DMS53 (cell line): ENCODE results near the gene HSD17B2.
"Not testable (repeated sequence)": the region's sequence is repeated elsewhere in the genome, so short reads cannot be mapped to it uniquely, and the experiment has no call there.

Experiments used
- DNase-seq: peaks from one replicate; lab custom pipeline; 2025; lab: John Stamatoyannopoulos, UW

HSD17B2 gene

GRCh38 chr16:82082097-82082496 is 47.0 kb downstream of the HSD17B2 start:
- no peak for DNase-seq

- peak; percentile 68 for DNase-seq
Observed at GRCh38 chr16:82082543-82083244, 47.6 kb downstream of the HSD17B2 start.

GRCh38 chr16:82083710-82084353 is 48.8 kb downstream of the HSD17B2 start:
- no peak for DNase-seq

GRCh38 chr16:82085011-82085779 is 50.1 kb downstream of the HSD17B2 start:
- DNase-seq = no peak

- no peak for DNase-seq
Observed at GRCh38 chr16:82088483-82088882, 53.4 kb downstream of the HSD17B2 start.

GRCh38 chr16:82091241-82091640 is 56.2 kb downstream of the HSD17B2 start:
- DNase-seq = no peak

- DNase-seq = no peak
Observed at GRCh38 chr16:82092711-82093110, 57.7 kb downstream of the HSD17B2 start.

GRCh38 chr16:82093666-82094300 is 58.7 kb downstream of the HSD17B2 start:
- DNase-seq = no peak

GRCh38 chr16:82094942-82095540 is 60.0 kb downstream of the HSD17B2 start:
- no peak for DNase-seq

GRCh38 chr16:82096641-82097040 is 61.6 kb downstream of the HSD17B2 start:
- no peak for DNase-seq

- DNase-seq = no peak
Observed at GRCh38 chr16:82105107-82105506, 70.1 kb downstream of the HSD17B2 start.

- DNase-seq = no peak
Observed at GRCh38 chr16:82108100-82108499, 73.0 kb downstream of the HSD17B2 start.

GRCh38 chr16:82108774-82109173 is 73.7 kb downstream of the HSD17B2 start:
- DNase-seq = no peak

GRCh38 chr16:82109266-82109665 is 74.2 kb downstream of the HSD17B2 start:
- not testable (repeated sequence) for DNase-seq

- peak; percentile 65 for DNase-seq
Observed at GRCh38 chr16:82111944-82112343, 76.9 kb downstream of the HSD17B2 start.

- DNase-seq = no peak
Observed at GRCh38 chr16:82113741-82114140, 78.7 kb downstream of the HSD17B2 start.

GRCh38 chr16:82116535-82116934 is 81.5 kb downstream of the HSD17B2 start:
- no peak for DNase-seq

GRCh38 chr16:82118749-82119148 is 83.7 kb downstream of the HSD17B2 start:
- DNase-seq = no peak

GRCh38 chr16:82119405-82119804 is 84.4 kb downstream of the HSD17B2 start:
- DNase-seq = no peak

- no peak for DNase-seq
Observed at GRCh38 chr16:82124651-82125050, 89.6 kb downstream of the HSD17B2 start.

- no peak for DNase-seq
Observed at GRCh38 chr16:82129881-82130280, 94.8 kb downstream of the HSD17B2 start.

GRCh38 chr16:82133798-82134197 is 98.7 kb downstream of the HSD17B2 start:
- DNase-seq = no peak
